GM12878 (cell line): ENCODE measurements around the gene ADM. TPM values are rescaled to one million over a fixed set of nuclear protein-coding genes. Genes with fewer than 3 reads are reported as not detected.

Source experiments
- ATAC-seq: fragments of 200-7000 bp; cut with Tn5 transposase; 3 replicates; pipeline ENCODE4 v1.9.1; 2020; ENCODE audit warnings: mild to moderate bottlenecking, moderate library complexity
- BruUV-seq: library from RNA; stranded (reverse); fragments of 400-500 nt; replicated peaks from 2 replicates; lab custom pipeline; 2021; lab: Mats Ljungman, UMichigan
- CTCF ChIA-PET: fragments of 300-600 bp; sonication (Branson Sonifier 250); formaldehyde crosslinking; extraction: SDS; loops from one replicate; lab custom pipeline; 2021; ENCODE audit warnings: inconsistent platforms; lab: Yijun Ruan, JAX
- POLR2A ChIA-PET: fragments of 350-600 bp; formaldehyde crosslinking; extraction: SDS; loops from one replicate; lab custom pipeline; 2021; ENCODE audit warnings: inconsistent platforms; lab: Charles Lee
- RAD21 ChIA-PET: fragments of 300-600 bp; sonication (Branson Sonifier 250); formaldehyde crosslinking; loops from one replicate; lab custom pipeline; 2023; ENCODE audit warnings: antibody characterized with exemption; ENCODE audit not compliant: unreplicated experiment; lab: Charles Lee
- SMC1A ChIA-PET: fragments of 300-600 bp; sonication (Branson Sonifier 250); formaldehyde crosslinking; loops from one replicate; lab custom pipeline; 2023; ENCODE audit not compliant: unreplicated experiment, uncharacterized antibody; lab: Charles Lee
- DNase-seq: peaks from one replicate; pipeline ENCODE4 v3.0.0-alpha.2; 2011; ENCODE audit warnings: low read depth, low spot score
- FAIRE-seq: peaks from 3 replicates; lab custom pipeline; 2011; peaks lifted over from hg19 to GRCh38; lab: Jason Lieb, UNC
- H2AFZ ChIP-seq: 2 replicates; pipeline ENCODE4 v1.6.0; 2011; ENCODE audit warnings: low read depth, low read length, control low read depth; ENCODE audit not compliant: control insufficient read depth
- H3K27ac ChIP-seq: 2 replicates; pipeline ENCODE4 v1.5.1; 2011; ENCODE audit warnings: control low read depth; ENCODE audit not compliant: control insufficient read depth, insufficient read depth
- H3K27me3 ChIP-seq, 2 experiments: replicated peaks in 1 of 2; 2 replicates each; pipeline versions ENCODE4 v1.6.0 to v1.6.1; 2011; ENCODE audit warnings: low read length in 1 of 2; ENCODE audit not compliant: control insufficient read depth in 2 of 2, insufficient read depth in 2 of 2
- H3K36me3 ChIP-seq, 2 experiments: 2 replicates each; pipeline ENCODE4 v1.5.1; 2011; ENCODE audit warnings: low read length in 1 of 2; ENCODE audit not compliant: control insufficient read depth in 2 of 2, insufficient read depth in 2 of 2
- H3K4me1 ChIP-seq: 2 replicates; pipeline ENCODE4 v1.6.1; 2011; ENCODE audit warnings: mild to moderate bottlenecking, low read length, moderate library complexity, mixed read lengths; ENCODE audit not compliant: control insufficient read depth, insufficient read depth
- H3K4me2 ChIP-seq: 2 replicates; pipeline ENCODE4 v1.6.0; 2011; ENCODE audit warnings: control low read depth; ENCODE audit not compliant: control insufficient read depth, insufficient read depth
- H3K4me3 ChIP-seq: fragments of 200-600 bp; sonication (generic); 2 replicates; pipeline ENCODE4 v1.5.1; 2016
- H3K79me2 ChIP-seq: 2 replicates; pipeline ENCODE4 v1.6.0; 2011; ENCODE audit warnings: low read length; ENCODE audit not compliant: control insufficient read depth, insufficient read depth
- H3K9ac ChIP-seq: 2 replicates; pipeline ENCODE4 v1.8.0; 2011; ENCODE audit warnings: low read length, control low read depth, mixed read lengths; ENCODE audit not compliant: control insufficient read depth, insufficient read depth
- H3K9me3 ChIP-seq: replicated peaks from 3 replicates; pipeline ENCODE4 v1.5.1; 2011; ENCODE audit warnings: mild to moderate bottlenecking, low read length; ENCODE audit not compliant: control insufficient read depth, insufficient read depth
- H4K20me1 ChIP-seq: 2 replicates; pipeline ENCODE4 v1.6.0; 2011; ENCODE audit not compliant: control insufficient read depth, insufficient read depth
- ESRRA ChIP-seq: IDR thresholded peaks from 2 replicates; pipeline ENCODE4 v1.6.1; 2012; ENCODE audit warnings: mild to moderate bottlenecking, low read length, improper control_type of control experiment
- HCFC1 ChIP-seq: fragments of 150-350 bp; IDR thresholded peaks from 2 replicates; pipeline ENCODE4 v1.6.1; 2014; ENCODE audit warnings: low read length
- HDAC2 ChIP-seq: fragments of 200-600 bp; sonication (generic); IDR thresholded peaks from 2 replicates; pipeline ENCODE4 v1.6.1; 2017
- HSF1 ChIP-seq: fragments of 150-350 bp; IDR thresholded peaks from 2 replicates; pipeline ENCODE4 v1.6.1; 2014; ENCODE audit warnings: mild to moderate bottlenecking, low read depth, low read length
- MAX ChIP-seq: IDR thresholded peaks from 2 replicates; pipeline ENCODE4 v1.6.1; 2012; ENCODE audit warnings: low read depth, low read length, improper control_type of control experiment
- NBN ChIP-seq: fragments of 450-650 bp; IDR thresholded peaks from 2 replicates; pipeline ENCODE4 v1.6.1; 2016
- NFIC ChIP-seq: IDR thresholded peaks from 2 replicates; pipeline ENCODE4 v1.6.1; 2012; ENCODE audit warnings: low read depth, mild to moderate bottlenecking, inconsistent platforms, low read length, moderate library complexity
- PAX8 ChIP-seq: fragments of 450-650 bp; IDR thresholded peaks from 2 replicates; pipeline ENCODE4 v1.6.1; 2017; ENCODE audit warnings: mild to moderate bottlenecking, moderate library complexity
- POLR2AphosphoS2 ChIP-seq: IDR thresholded peaks from 2 replicates; pipeline ENCODE4 v1.6.1; 2011; ENCODE audit warnings: low read depth, mild to moderate bottlenecking, low read length, improper control_type of control experiment, moderate library complexity
- SMAD5 ChIP-seq: IDR thresholded peaks from 2 replicates; pipeline ENCODE4 v1.6.1; 2016; ENCODE audit warnings: antibody characterized with exemption, low read depth
- ZNF622 ChIP-seq: fragments of 450-650 bp; IDR thresholded peaks from 2 replicates; pipeline ENCODE4 v1.6.1; 2017; ENCODE audit warnings: mild to moderate bottlenecking, inconsistent platforms
- ZNF687 ChIP-seq: fragments of 450-650 bp; IDR thresholded peaks from 2 replicates; pipeline ENCODE4 v1.6.1; 2017; ENCODE audit warnings: mild to moderate bottlenecking, moderate library complexity
- WGBS: methylation state at CpG from one replicate; pipeline ENCODE4 v1.1.6; 2016; ENCODE audit warnings: low lambda C conversion rate; ENCODE audit not compliant: insufficient replicate concordance, insufficient coverage; ENCODE audit errors: missing lambda C conversion rate; 5-methylcytosine and 5-hydroxymethylcytosine counted together
- in situ Hi-C: fragments of 300-500 bp; cut with MboI; formaldehyde crosslinking; loops from 9 replicates; pipeline ENCODE4 v1.14.3; 2018; ENCODE audit warnings: mixed read lengths
- intact Hi-C: fragments of 100-400 bp; cut with micrococcal nuclease; formaldehyde crosslinking; loops from one replicate; pipeline ENCODE4 v1.14.2; 2022; ENCODE audit not compliant: unreplicated experiment
- polyA plus RNA-seq, 11 experiments: library from polyadenylated mRNA; depleted of rRNA in 4 of 11; unstranded in 6 of 11; stranded (reverse) in 5 of 11; fragments of >200 nt; fragmentation: Nextera tagmentation in 4 of 11; fragmentation: Illumina TruSeq in 1 of 11; extraction: Ambion mirVana in 4 of 11; extraction: Trizol in 1 of 11; gene quantifications; 1 replicate in 1 of 11; 2 replicates in 10 of 11; pipeline versions ENCODE4 v1.2.1 to v1.2.3, GENCODE V29; 2011 to 2016; ENCODE audit warnings: inconsistent platforms in 2 of 11, missing spikeins in 2 of 11, low read depth in 1 of 11
- total RNA-seq, 4 experiments: library from RNA; depleted of rRNA in 3 of 4; stranded (reverse); fragments of >200 nt in 3 of 4; fragmentation: Illumina TruSeq in 1 of 4; extraction: Trizol in 1 of 4; gene quantifications; 2 replicates each; pipeline versions ENCODE4 v1.2.1 to v1.2.3, GENCODE V29; 2013 to 2021

ADM gene
- total and polyA plus RNA-seq, 10 of the 15 experiments (the other 5 are each of a cell fraction or from before 2014, with no cell fraction given): 0.11 to 4.2 (median 0.21) TPM; not detected in 7

- no peak for TF ChIP-seq POLR2AphosphoS2
- TF ChIP-seq HCFC1: no peak
- TF ChIP-seq HSF1: no peak
- no peak for TF ChIP-seq HDAC2
- TF ChIP-seq NBN: no peak
These were observed 16.8 kb upstream of the ADM start (continued) for GRCh38 chr11:10287766-10288715.

GRCh38 chr11:10288881-10289764 is 15.8 kb upstream of the ADM start:
- intact Hi-C loops: no loop called here
- no TSS peak for BruUV-seq
- H3K27me3 ChIP-seq: peaks cover 9 to 10% of the 10 kb centered on the region in 2 experiments
- H3K4me1 ChIP-seq: peaks cover under 1% of the 10 kb centered on the region; the same call in 1 of the 2 replicates
- H3K9ac ChIP-seq: no peak overlapping the region
- no peak overlapping the region for H3K4me2 ChIP-seq
- no peak overlapping the region for H3K27ac ChIP-seq
- no peaks in the 10 kb centered on the region for H4K20me1 ChIP-seq
- DNase-seq (no peak), FAIRE-seq (no peak), ATAC-seq (no peak)
- ChIA-PET CTCF (interaction anchor here (1.2 to 1.3 kb wide), 2 partner anchors 15 to 81 kb away, joined by 4 read pairs; no protein-coding TSS in a partner anchor), SMC1A (interaction anchor here (0.9 to 1.3 kb wide), 2 partner anchors 9 to 25 kb away, joined by 3 read pairs; no protein-coding TSS in a partner anchor), RAD21 (no interaction called here), POLR2A (no interaction called here)
- H3K79me2 ChIP-seq: no peaks in the 10 kb centered on the region
- H3K4me3 ChIP-seq: no peak overlapping the region
- H3K36me3 ChIP-seq: no peaks in the 10 kb centered on the region
- 53% methylated on average over 24 of the region's 24 CpGs for WGBS
- no peak overlapping the region for H2AFZ ChIP-seq
- in situ Hi-C loops: no loop called here
- no peaks in the 10 kb centered on the region for H3K9me3 ChIP-seq
- TF ChIP-seq ZNF622 (no peak), ZNF687 (no peak), SMAD5 (no peak), PAX8 (no peak), ESRRA (no peak), NFIC (no peak), MAX (no peak)
